ENCODE measurements around the gene ABHD8.

Gene ABHD8

GRCh38 chr19:17337675-17338432, 34.6 kb upstream of the ABHD8 start:
- peaks cover 22 to 60% of the 10 kb centered on the region in 2 donors for H3K4me1 Mint-ChIP-seq
- peaks cover under 1 to 2% of the 10 kb centered on the region in 2 donors for H3K27me3 Mint-ChIP-seq
- H3K27ac Mint-ChIP-seq = peak overlapping the region; percentile 88
- peaks cover 21 to 35% of the 10 kb centered on the region in 2 donors for H3K36me3 Mint-ChIP-seq
- peaks cover 0 to under 1% of the 10 kb centered on the region in 2 donors for H3K9me3 Mint-ChIP-seq
- H3K4me3 Mint-ChIP-seq = peak overlapping the region; percentile 89 to 94
- no peak for DNase-seq
- ATAC-seq (replicated peaks) = peak; percentile 5 to 7

GRCh38 chr19:17336872-17337674, 33.8 kb upstream of the ABHD8 start, which contains the start of gene GTPBP3:
Gene GTPBP3, plus strand, starts transcription at chr19:17337553. Its CDS starts 59 bp downstream, at chr19:17337612.
- peak within 1 kb of the TSS; percentile 88 for H3K27ac Mint-ChIP-seq
- H3K9me3 Mint-ChIP-seq = peaks cover 0 to 3% of the 10 kb centered on the region in 2 donors
- ATAC-seq (replicated peaks) (peak; percentile 86 to 87), DNase-seq (peak; percentile 94)
- H3K4me1 Mint-ChIP-seq = peaks cover 25 to 63% of the 10 kb centered on the region in 2 donors
- H3K27me3 Mint-ChIP-seq = peaks cover 5 to 8% of the 10 kb centered on the region in 2 donors
- H3K4me3 Mint-ChIP-seq = peak within 1 kb of the TSS; percentile 89 to 94
- H3K36me3 Mint-ChIP-seq = peaks cover 27 to 37% of the 10 kb centered on the region in 2 donors

- H3K9me3 Mint-ChIP-seq = peaks cover 0 to 3% of the 10 kb centered on the region in 2 donors
- peaks cover 20 to 56% of the 10 kb centered on the region in 2 donors for H3K4me1 Mint-ChIP-seq
- no peak for DNase-seq
- H3K27ac Mint-ChIP-seq = no peak overlapping the region
- peaks cover 8 to 13% of the 10 kb centered on the region in 2 donors for H3K27me3 Mint-ChIP-seq
- H3K4me3 Mint-ChIP-seq = peak overlapping the region in 1 of 2 donors; percentile 94
- peaks cover 19 to 25% of the 10 kb centered on the region in 2 donors for H3K36me3 Mint-ChIP-seq
- ATAC-seq (replicated peaks) = no peak
These were observed 32.4 kb upstream of the ABHD8 start for GRCh38 chr19:17335575-17335974.

- Mint-ChIP-seq H3K27me3 (peaks cover 15 to 17% of the 10 kb centered on the region in 2 donors), H3K4me1 (peaks cover 22 to 55% of the 10 kb centered on the region in 2 donors), H3K36me3 (peaks cover 19 to 21% of the 10 kb centered on the region in 2 donors), H3K27ac (peak within 1 kb of the TSS; percentile 67), H3K4me3 (peak within 1 kb of the TSS; percentile 85 to 89), H3K9me3 (peaks cover 0 to 3% of the 10 kb centered on the region in 2 donors)
- DNase-seq = peak; percentile 97
- peak; percentile 66 to 72 for ATAC-seq (replicated peaks)
These were observed 31.5 kb upstream of the ABHD8 start, which contains the start of gene ANO8 for GRCh38 chr19:17334414-17335409. Gene ANO8, minus strand, starts transcription at chr19:17334855. Its CDS starts 185 bp downstream, at chr19:17334670.

- H3K27ac Mint-ChIP-seq = no peak overlapping the region
- peaks cover 24 to 56% of the 10 kb centered on the region in 2 donors for H3K4me1 Mint-ChIP-seq
- ATAC-seq (replicated peaks) = peak; percentile 33 to 45
- H3K4me3 Mint-ChIP-seq = peak overlapping the region; percentile 68 to 89
- H3K9me3 Mint-ChIP-seq = peaks cover 0 to 3% of the 10 kb centered on the region in 2 donors
- DNase-seq = peak; percentile 52
- H3K36me3 Mint-ChIP-seq = peaks cover 15 to 17% of the 10 kb centered on the region in 2 donors
- peaks cover 15 to 17% of the 10 kb centered on the region in 2 donors for H3K27me3 Mint-ChIP-seq
These were observed 30.6 kb upstream of the ABHD8 start for GRCh38 chr19:17333611-17334413.

- Mint-ChIP-seq H3K9me3 (peaks cover 0 to 3% of the 10 kb centered on the region in 2 donors), H3K27ac (no peak overlapping the region), H3K4me3 (no peak overlapping the region), H3K36me3 (peaks cover 9 to 15% of the 10 kb centered on the region in 2 donors), H3K4me1 (peaks cover 21 to 55% of the 10 kb centered on the region in 2 donors), H3K27me3 (peaks cover 15 to 17% of the 10 kb centered on the region in 2 donors)
- DNase-seq (no peak), ATAC-seq (replicated peaks) (no peak)
These were observed 29.7 kb upstream of the ABHD8 start for GRCh38 chr19:17332677-17333581.

- Mint-ChIP-seq H3K9me3 (peaks cover 0 to 3% of the 10 kb centered on the region in 2 donors), H3K27me3 (peaks cover 15 to 17% of the 10 kb centered on the region in 2 donors), H3K36me3 (peaks cover 9 to 15% of the 10 kb centered on the region in 2 donors), H3K4me3 (no peak overlapping the region), H3K27ac (no peak overlapping the region), H3K4me1 (peaks cover 22 to 55% of the 10 kb centered on the region in 2 donors)
- DNase-seq = no peak
- ATAC-seq (replicated peaks) = no peak
These were observed 29.1 kb upstream of the ABHD8 start for GRCh38 chr19:17332360-17332676.

GRCh38 chr19:17331045-17331558, 27.9 kb upstream of the ABHD8 start:
- Mint-ChIP-seq H3K9me3 (peaks cover 0 to 3% of the 10 kb centered on the region in 2 donors), H3K27me3 (peaks cover 15 to 17% of the 10 kb centered on the region in 2 donors), H3K4me1 (peaks cover 22 to 46% of the 10 kb centered on the region in 2 donors), H3K36me3 (peaks cover 9 to 11% of the 10 kb centered on the region in 2 donors), H3K27ac (no peak overlapping the region), H3K4me3 (no peak overlapping the region)
- DNase-seq (no peak), ATAC-seq (replicated peaks) (no peak)

GRCh38 chr19:17330262-17331044, 27.2 kb upstream of the ABHD8 start:
- H3K27me3 Mint-ChIP-seq = peaks cover 15 to 17% of the 10 kb centered on the region in 2 donors
- H3K9me3 Mint-ChIP-seq = peaks cover 0 to 3% of the 10 kb centered on the region in 2 donors
- ATAC-seq (replicated peaks) (no peak), DNase-seq (no peak)
- H3K4me1 Mint-ChIP-seq = peaks cover 22 to 44% of the 10 kb centered on the region in 2 donors
- H3K4me3 Mint-ChIP-seq = peak overlapping the region in 1 of 2 donors; percentile 20
- peaks cover 9 to 11% of the 10 kb centered on the region in 2 donors for H3K36me3 Mint-ChIP-seq
- H3K27ac Mint-ChIP-seq = no peak overlapping the region

- Mint-ChIP-seq H3K4me1 (peaks cover 17 to 36% of the 10 kb centered on the region in 2 donors), H3K27me3 (peaks cover 15 to 17% of the 10 kb centered on the region in 2 donors), H3K27ac (peak overlapping the region; percentile 47), H3K36me3 (peaks cover 9 to 11% of the 10 kb centered on the region in 2 donors), H3K9me3 (peaks cover 0 to 3% of the 10 kb centered on the region in 2 donors), H3K4me3 (peak overlapping the region in 1 of 2 donors; percentile 64)
- ATAC-seq (replicated peaks) (no peak), DNase-seq (no peak)
These were observed 26.4 kb upstream of the ABHD8 start for GRCh38 chr19:17329366-17330261.
